ENCODE results near the gene KIF2C. TPM values are rescaled to one million over a fixed set of nuclear protein-coding genes. Genes with fewer than 3 reads are reported as not detected.
A peak's percentile ranks its signal among the peaks of the same experiment; 100 is the strongest.

KIF2C gene
- total and polyA plus RNA-seq, 2 donors (not counting 1 experiment from before 2014, with no cell fraction given), result 0.25 to 0.69 TPM

- Histone ChIP-seq H3K4me1 (ENCODE audit: control insufficient read depth in 2 of 2, insufficient read depth in 2 of 2, low read length in 2 of 2) (peaks cover 44% of the 10 kb centered on the region in 2 donors), H3K4me3 (ENCODE audit: control extremely low read depth in 1 of 5, extremely low read depth in 1 of 5, insufficient read depth in 1 of 5, low read depth in 2 of 5, low read length in 4 of 5) (no peak overlapping the region), H3K27me3 (replicated peaks in 1 of 4; ENCODE audit: control extremely low read depth in 1 of 4, control insufficient read depth in 3 of 4, insufficient read depth in 4 of 4, low read length in 3 of 4) (no peaks in the 10 kb centered on the region), H2AFZ (ENCODE audit: insufficient read depth, low read depth, low read length, poor library complexity, severe bottlenecking) (no peak overlapping the region), H3K9me3 (ENCODE audit: control extremely low read depth in 1 of 3, control insufficient read depth in 2 of 3, insufficient read depth in 1 of 3, low read length in 2 of 3) (no peaks in the 10 kb centered on the region), H4K20me1 (ENCODE audit: control insufficient read depth, insufficient read depth, low read length, poor library complexity, severe bottlenecking) (no peaks in the 10 kb centered on the region), H3K36me3 (replicated peaks in 1 of 2; ENCODE audit: control extremely low read depth in 1 of 2, control insufficient read depth in 1 of 2, extremely low read depth in 1 of 2, insufficient read depth in 2 of 2, low read length in 1 of 2) (peaks cover 0 to 2% of the 10 kb centered on the region in 2 experiments), H3K9ac (ENCODE audit: low read length) (no peak overlapping the region), H3K27ac (ENCODE audit: low read length in 2 of 2) (no peak overlapping the region), H3K4me2 (replicated peaks; ENCODE audit: low read depth, low read length, poor library complexity, severe bottlenecking) (no peak overlapping the region), H3K79me2 (ENCODE audit: control insufficient read depth, insufficient read depth, low read length) (peaks cover 5% of the 10 kb centered on the region)
- ATAC-seq (ENCODE audit: low read depth), result no peak
- Mint-ChIP-seq H3K27me3 (no peaks in the 10 kb centered on the region), H3K9me3 (ENCODE audit: insufficient read depth) (no peaks in the 10 kb centered on the region), H3K27ac (peak overlapping the region; percentile 26), H3K4me1 (peaks cover 45% of the 10 kb centered on the region), H3K4me3 (no peak overlapping the region)
- TF ChIP-seq EZH2 (IDR thresholded peaks at IDR 0.05; ENCODE audit: borderline replicate concordance, insufficient read depth, low read depth, low read length, poor library complexity, severe bottlenecking), result no peak
- TF ChIP-seq, protein P1, sequence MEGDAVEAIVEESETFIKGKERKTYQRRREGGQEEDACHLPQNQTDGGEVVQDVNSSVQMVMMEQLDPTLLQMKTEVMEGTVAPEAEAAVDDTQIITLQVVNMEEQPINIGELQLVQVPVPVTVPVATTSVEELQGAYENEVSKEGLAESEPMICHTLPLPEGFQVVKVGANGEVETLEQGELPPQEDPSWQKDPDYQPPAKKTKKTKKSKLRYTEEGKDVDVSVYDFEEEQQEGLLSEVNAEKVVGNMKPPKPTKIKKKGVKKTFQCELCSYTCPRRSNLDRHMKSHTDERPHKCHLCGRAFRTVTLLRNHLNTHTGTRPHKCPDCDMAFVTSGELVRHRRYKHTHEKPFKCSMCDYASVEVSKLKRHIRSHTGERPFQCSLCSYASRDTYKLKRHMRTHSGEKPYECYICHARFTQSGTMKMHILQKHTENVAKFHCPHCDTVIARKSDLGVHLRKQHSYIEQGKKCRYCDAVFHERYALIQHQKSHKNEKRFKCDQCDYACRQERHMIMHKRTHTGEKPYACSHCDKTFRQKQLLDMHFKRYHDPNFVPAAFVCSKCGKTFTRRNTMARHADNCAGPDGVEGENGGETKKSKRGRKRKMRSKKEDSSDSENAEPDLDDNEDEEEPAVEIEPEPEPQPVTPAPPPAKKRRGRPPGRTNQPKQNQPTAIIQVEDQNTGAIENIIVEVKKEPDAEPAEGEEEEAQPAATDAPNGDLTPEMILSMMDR (IDR thresholded peaks at IDR 0.05), result no peak
- ChIA-PET POLR2A (no interaction called here), CTCF (no interaction called here)
- DNase-seq, result no peak
- intact Hi-C loops (cut with micrococcal nuclease), result no loop called here
- WGBS (ENCODE audit: insufficient coverage), result 100% methylated on average over 1 of the region's 3 CpGs
Observed at GRCh38 chr1:44693900-44694299, 45.7 kb upstream of the KIF2C start.

- Histone ChIP-seq H3K4me1 (ENCODE audit: control insufficient read depth in 2 of 2, insufficient read depth in 2 of 2, low read length in 2 of 2) (peaks cover 44% of the 10 kb centered on the region in 2 donors), H3K27me3 (replicated peaks in 1 of 4; ENCODE audit: control extremely low read depth in 1 of 4, control insufficient read depth in 3 of 4, insufficient read depth in 4 of 4, low read length in 3 of 4) (no peaks in the 10 kb centered on the region), H3K36me3 (replicated peaks in 1 of 2; ENCODE audit: control extremely low read depth in 1 of 2, control insufficient read depth in 1 of 2, extremely low read depth in 1 of 2, insufficient read depth in 2 of 2, low read length in 1 of 2) (peaks cover 0 to 2% of the 10 kb centered on the region in 2 experiments), H3K4me2 (replicated peaks; ENCODE audit: low read depth, low read length, poor library complexity, severe bottlenecking) (peak overlapping the region; percentile 39), H3K79me2 (ENCODE audit: control insufficient read depth, insufficient read depth, low read length) (peaks cover 5% of the 10 kb centered on the region), H3K27ac (ENCODE audit: low read length in 2 of 2) (peak overlapping the region in 1 of 2 donors; percentile 12), H3K9ac (ENCODE audit: low read length) (no peak overlapping the region), H4K20me1 (ENCODE audit: control insufficient read depth, insufficient read depth, low read length, poor library complexity, severe bottlenecking) (no peaks in the 10 kb centered on the region), H3K9me3 (ENCODE audit: control extremely low read depth in 1 of 3, control insufficient read depth in 2 of 3, insufficient read depth in 1 of 3, low read length in 2 of 3) (no peaks in the 10 kb centered on the region), H3K4me3 (ENCODE audit: control extremely low read depth in 1 of 5, extremely low read depth in 1 of 5, insufficient read depth in 1 of 5, low read depth in 2 of 5, low read length in 4 of 5) (no peak overlapping the region), H2AFZ (ENCODE audit: insufficient read depth, low read depth, low read length, poor library complexity, severe bottlenecking) (peak overlapping the region; percentile 16)
- no peak for TF ChIP-seq EZH2 (IDR thresholded peaks at IDR 0.05; ENCODE audit: borderline replicate concordance, insufficient read depth, low read depth, low read length, poor library complexity, severe bottlenecking)
- TF ChIP-seq, protein P1 (IDR thresholded peaks at IDR 0.05), result no peak
- Mint-ChIP-seq H3K4me3 (peak overlapping the region; percentile 47), H3K27ac (peak overlapping the region; percentile 79), H3K9me3 (ENCODE audit: insufficient read depth) (no peaks in the 10 kb centered on the region), H3K4me1 (peaks cover 45% of the 10 kb centered on the region), H3K27me3 (no peaks in the 10 kb centered on the region)
- DNase-seq (peak; percentile 69), ATAC-seq (ENCODE audit: low read depth) (peak; percentile 79)
- CTCF ChIA-PET, result interaction anchor here (1.2 to 4.4 kb wide), 4 partner anchors 12 to 118 kb away, joined by 3 to 23 read pairs (median 9); no protein-coding TSS in a partner anchor
- intact Hi-C loops (cut with micrococcal nuclease), result loop anchor here (1.0 kb wide), 1 partner anchor 21 kb away; the partner anchor contains the start of genes ARMH1 and TMEM53
- POLR2A ChIA-PET, result interaction anchor here (1.1 to 1.4 kb wide), 3 partner anchors 20 to 80 kb away, joined by 3 to 4 read pairs (median 3); partner anchors contain the start of genes ARMH1 and RPS8
- 3% methylated on average over 5 of the region's 7 CpGs for WGBS (ENCODE audit: insufficient coverage)
Observed at GRCh38 chr1:44694863-44695478, 44.7 kb upstream of the KIF2C start.

All from B cell (primary cell).